ENCODE data around the gene KCTD5.
"Not testable (repeated sequence)": the region's sequence is repeated elsewhere in the genome, so short reads cannot be mapped to it uniquely, and the experiment has no call there.

KCTD5 gene

GRCh38 chr16:2675714-2676113, 6.6 kb upstream of the KCTD5 start:
- no peak overlapping the region for H3K27ac ChIP-seq (ENCODE audit: low read length)
- H3K9ac ChIP-seq (ENCODE audit: low read depth, low read length), result no peak overlapping the region
- no peaks in the 10 kb centered on the region for H3K9me3 ChIP-seq (ENCODE audit: insufficient read depth, low read depth, low read length)
- H3K4me3 ChIP-seq (ENCODE audit: low read length), result no peak overlapping the region
- no peaks in the 10 kb centered on the region for H3K36me3 ChIP-seq (ENCODE audit: insufficient read depth, low read depth, low read length)
- no peaks in the 10 kb centered on the region for H3K27me3 ChIP-seq (ENCODE audit: insufficient read depth, low read length)
- no peaks in the 10 kb centered on the region for H3K4me1 ChIP-seq (ENCODE audit: insufficient read depth, low read length)

- H3K9ac ChIP-seq (ENCODE audit: low read depth, low read length); H3K9me3 ChIP-seq (ENCODE audit: insufficient read depth, low read depth, low read length); H3K4me1 ChIP-seq (ENCODE audit: insufficient read depth, low read length); H3K27ac ChIP-seq (ENCODE audit: low read length); H3K4me3 ChIP-seq (ENCODE audit: low read length); H3K36me3 ChIP-seq (ENCODE audit: insufficient read depth, low read depth, low read length); H3K27me3 ChIP-seq (ENCODE audit: insufficient read depth, low read length): not testable (repeated sequence)
These were observed 5.4 kb upstream of the KCTD5 start for GRCh38 chr16:2676937-2677336.

- not testable (repeated sequence) for H3K9ac ChIP-seq (ENCODE audit: low read depth, low read length); H3K36me3 ChIP-seq (ENCODE audit: insufficient read depth, low read depth, low read length); H3K27ac ChIP-seq (ENCODE audit: low read length); H3K27me3 ChIP-seq (ENCODE audit: insufficient read depth, low read length); H3K4me1 ChIP-seq (ENCODE audit: insufficient read depth, low read length); H3K9me3 ChIP-seq (ENCODE audit: insufficient read depth, low read depth, low read length); H3K4me3 ChIP-seq (ENCODE audit: low read length)
These were observed 3.9 kb upstream of the KCTD5 start for GRCh38 chr16:2678206-2678965.

- not testable (repeated sequence) for H3K27me3 ChIP-seq (ENCODE audit: insufficient read depth, low read length); H3K27ac ChIP-seq (ENCODE audit: low read length); H3K36me3 ChIP-seq (ENCODE audit: insufficient read depth, low read depth, low read length); H3K4me3 ChIP-seq (ENCODE audit: low read length); H3K9ac ChIP-seq (ENCODE audit: low read depth, low read length); H3K4me1 ChIP-seq (ENCODE audit: insufficient read depth, low read length); H3K9me3 ChIP-seq (ENCODE audit: insufficient read depth, low read depth, low read length)
These were observed 2.4 kb upstream of the KCTD5 start for GRCh38 chr16:2679902-2680301.

- H3K9ac ChIP-seq (ENCODE audit: low read depth, low read length); H3K27me3 ChIP-seq (ENCODE audit: insufficient read depth, low read length); H3K9me3 ChIP-seq (ENCODE audit: insufficient read depth, low read depth, low read length); H3K36me3 ChIP-seq (ENCODE audit: insufficient read depth, low read depth, low read length); H3K4me3 ChIP-seq (ENCODE audit: low read length); H3K27ac ChIP-seq (ENCODE audit: low read length); H3K4me1 ChIP-seq (ENCODE audit: insufficient read depth, low read length): not testable (repeated sequence)
These were observed 2.0 kb upstream of the KCTD5 start for GRCh38 chr16:2680360-2680759.

- H3K27me3 ChIP-seq (ENCODE audit: insufficient read depth, low read length); H3K9me3 ChIP-seq (ENCODE audit: insufficient read depth, low read depth, low read length); H3K4me1 ChIP-seq (ENCODE audit: insufficient read depth, low read length); H3K27ac ChIP-seq (ENCODE audit: low read length); H3K36me3 ChIP-seq (ENCODE audit: insufficient read depth, low read depth, low read length): not testable (repeated sequence)
- H3K9ac ChIP-seq (ENCODE audit: low read depth, low read length), result peak overlapping the region; percentile 97
- H3K4me3 ChIP-seq (ENCODE audit: low read length), result peak overlapping the region; percentile 98
These were observed 718 bp downstream of the KCTD5 start for GRCh38 chr16:2683041-2683440.

GRCh38 chr16:2686075-2686474, 3.8 kb downstream of the KCTD5 start:
- not testable (repeated sequence) for H3K4me1 ChIP-seq (ENCODE audit: insufficient read depth, low read length); H3K9me3 ChIP-seq (ENCODE audit: insufficient read depth, low read depth, low read length); H3K4me3 ChIP-seq (ENCODE audit: low read length); H3K27me3 ChIP-seq (ENCODE audit: insufficient read depth, low read length); H3K9ac ChIP-seq (ENCODE audit: low read depth, low read length); H3K36me3 ChIP-seq (ENCODE audit: insufficient read depth, low read depth, low read length); H3K27ac ChIP-seq (ENCODE audit: low read length)

GRCh38 chr16:2686912-2687507, 4.7 kb downstream of the KCTD5 start:
- no peak overlapping the region for H3K27ac ChIP-seq (ENCODE audit: low read length)
- no peaks in the 10 kb centered on the region for H3K9me3 ChIP-seq (ENCODE audit: insufficient read depth, low read depth, low read length)
- no peak overlapping the region for H3K9ac ChIP-seq (ENCODE audit: low read depth, low read length)
- no peaks in the 10 kb centered on the region for H3K36me3 ChIP-seq (ENCODE audit: insufficient read depth, low read depth, low read length)
- H3K27me3 ChIP-seq (ENCODE audit: insufficient read depth, low read length), result no peaks in the 10 kb centered on the region
- no peak overlapping the region for H3K4me3 ChIP-seq (ENCODE audit: low read length)
- no peaks in the 10 kb centered on the region for H3K4me1 ChIP-seq (ENCODE audit: insufficient read depth, low read length)

- H3K4me3 ChIP-seq (ENCODE audit: low read length), result no peak overlapping the region
These were observed 5.4 kb downstream of the KCTD5 start for GRCh38 chr16:2687531-2688308.

GRCh38 chr16:2689422-2689821, 7.1 kb downstream of the KCTD5 start:
- not testable (repeated sequence) for H3K9ac ChIP-seq (ENCODE audit: low read depth, low read length); H3K4me1 ChIP-seq (ENCODE audit: insufficient read depth, low read length); H3K27me3 ChIP-seq (ENCODE audit: insufficient read depth, low read length); H3K36me3 ChIP-seq (ENCODE audit: insufficient read depth, low read depth, low read length); H3K27ac ChIP-seq (ENCODE audit: low read length); H3K4me3 ChIP-seq (ENCODE audit: low read length); H3K9me3 ChIP-seq (ENCODE audit: insufficient read depth, low read depth, low read length)

More at GRCh38 chr16:2687531-2688308, 5.4 kb downstream of the KCTD5 start:
- no peaks in the 10 kb centered on the region for H3K4me1 ChIP-seq (ENCODE audit: insufficient read depth, low read length)
- H3K27me3 ChIP-seq (ENCODE audit: insufficient read depth, low read length), result no peaks in the 10 kb centered on the region
- no peaks in the 10 kb centered on the region for H3K9me3 ChIP-seq (ENCODE audit: insufficient read depth, low read depth, low read length)
- H3K36me3 ChIP-seq (ENCODE audit: insufficient read depth, low read depth, low read length), result no peaks in the 10 kb centered on the region
- H3K9ac ChIP-seq (ENCODE audit: low read depth, low read length), result no peak overlapping the region
- H3K27ac ChIP-seq (ENCODE audit: low read length), result no peak overlapping the region

- Histone ChIP-seq H3K27me3 (ENCODE audit: insufficient read depth, low read length) (no peaks in the 10 kb centered on the region), H3K4me3 (ENCODE audit: low read length) (no peak overlapping the region), H3K27ac (ENCODE audit: low read length) (no peak overlapping the region), H3K9me3 (ENCODE audit: insufficient read depth, low read depth, low read length) (no peaks in the 10 kb centered on the region), H3K4me1 (ENCODE audit: insufficient read depth, low read length) (no peaks in the 10 kb centered on the region), H3K9ac (ENCODE audit: low read depth, low read length) (no peak overlapping the region), H3K36me3 (ENCODE audit: insufficient read depth, low read depth, low read length) (no peaks in the 10 kb centered on the region)
These were observed 7.9 kb downstream of the KCTD5 start for GRCh38 chr16:2689968-2690801.

Data from iPS-20b (cell line).